CD4-positive, alpha-beta T cell (primary cell): ENCODE results near the gene SPTBN5. TPM values are rescaled to one million over a fixed set of nuclear protein-coding genes. Genes with fewer than 3 reads are reported as not detected.

Experiments used
- ATAC-seq: fragments of 200-7000 bp; cut with Tn5 transposase; one replicate; pipeline ENCODE4 v1.10.0; 2022; ENCODE audit warnings: mild to moderate bottlenecking; ENCODE audit not compliant: poor library complexity
- CTCF ChIA-PET: fragments of 350-600 bp; sonication (Branson Sonifier 250); formaldehyde crosslinking; loops from one replicate; lab custom pipeline; 2021; ENCODE audit warnings: antibody characterized with exemption, inconsistent platforms; lab: Charles Lee
- POLR2A ChIA-PET: fragments of 350-600 bp; sonication (Branson Sonifier 250); formaldehyde crosslinking; loops from one replicate; lab custom pipeline; 2021; ENCODE audit warnings: antibody characterized with exemption, inconsistent platforms; lab: Charles Lee
- DNase-seq, 14 experiments: peaks; one replicate each; pipeline ENCODE4 v3.0.0-alpha.2; 2013 to 2020; ENCODE audit warnings: mixed read lengths in 2 of 14
- H3K27ac ChIP-seq, 2 donors: one replicate each; pipeline versions ENCODE4 v1.5.1 to v1.7.0; 2013; ENCODE audit warnings: low read length in 2 of 2, low read depth in 1 of 2, mild to moderate bottlenecking in 1 of 2
- H3K27me3 ChIP-seq, 2 experiments: 1 replicate in 1 of 2; 2 replicates in 1 of 2; pipeline versions ENCODE4 v1.6.1 to v1.7.0; 2013; ENCODE audit warnings: low read length in 2 of 2, control low read depth in 1 of 2, mild to moderate bottlenecking in 1 of 2, moderate library complexity in 1 of 2; ENCODE audit not compliant: insufficient read depth in 2 of 2, control insufficient read depth in 1 of 2
- H3K36me3 ChIP-seq: one replicate; pipeline ENCODE4 v1.6.1; 2013; ENCODE audit warnings: low read length, control low read depth; ENCODE audit not compliant: insufficient read depth
- H3K4me1 ChIP-seq: one replicate; pipeline ENCODE4 v1.6.1; 2013; ENCODE audit warnings: low read length, control low read depth; ENCODE audit not compliant: insufficient read depth
- H3K4me3 ChIP-seq: one replicate; pipeline ENCODE4 v1.5.1; 2013; ENCODE audit warnings: mild to moderate bottlenecking, low read length, moderate library complexity
- H3K9me3 ChIP-seq, 2 experiments: 1 replicate in 1 of 2; 2 replicates in 1 of 2; pipeline versions ENCODE4 v1.6.1 to v1.7.0; 2013; ENCODE audit warnings: low read length in 2 of 2, mild to moderate bottlenecking in 2 of 2, control low read depth in 1 of 2, moderate library complexity in 1 of 2; ENCODE audit not compliant: control insufficient read depth in 1 of 2, insufficient read depth in 1 of 2
- H3K27ac Mint-ChIP-seq: one replicate; pipeline ENCODE4 v1.8.0; 2020; ENCODE audit warnings: mixed read lengths
- H3K27me3 Mint-ChIP-seq: one replicate; pipeline ENCODE4 v1.8.0; 2021; ENCODE audit warnings: mixed read lengths
- H3K36me3 Mint-ChIP-seq: one replicate; pipeline ENCODE4 v1.8.0; 2021; ENCODE audit warnings: low read depth, mixed read lengths
- H3K4me1 Mint-ChIP-seq: one replicate; pipeline ENCODE4 v1.8.0; 2021; ENCODE audit warnings: low read depth, mixed read lengths
- H3K4me3 Mint-ChIP-seq: one replicate; pipeline ENCODE4 v1.8.0; 2020; ENCODE audit warnings: mild to moderate bottlenecking, mixed read lengths
- H3K9me3 Mint-ChIP-seq: one replicate; pipeline ENCODE4 v1.8.0; 2020; ENCODE audit warnings: mixed read lengths
- CTCF ChIP-seq: fragments of 200-600 bp; IDR thresholded peaks from one replicate; pipeline ENCODE4 v1.8.0; 2022; ENCODE audit warnings: antibody characterized with exemption, mild to moderate bottlenecking
- intact Hi-C, 2 experiments: fragments of 100-400 bp; cut with DNase I in 1 of 2; cut with micrococcal nuclease in 1 of 2; formaldehyde crosslinking; loops; one replicate each; pipeline versions ENCODE4 v1.15.1 to v1.9.0; 2023 to 2025; cut with DNase I, micrococcal nuclease
- total RNA-seq, 174 experiments: library from RNA in 2 of 174; stranded (reverse) in 2 of 174; gene quantifications; one replicate each; pipeline ENCODE4 v1.2.3 and lab custom pipeline; 2021 to 2026

Gene SPTBN5
- total RNA-seq, 2 experiments from 2014 or later = 2.2 to 2.3 TPM

- ATAC-seq (no peak), DNase-seq (no peak)
- Mint-ChIP-seq H3K36me3 (peaks cover 46% of the 10 kb centered on the region), H3K4me1 (peaks cover 8% of the 10 kb centered on the region), H3K9me3 (no peaks in the 10 kb centered on the region), H3K4me3 (no peak overlapping the region), H3K27ac (no peak overlapping the region), H3K27me3 (no peaks in the 10 kb centered on the region)
- ChIA-PET POLR2A (interaction anchor here (0.8 kb wide), 1 partner anchor 51 kb away, joined by 4 read pairs; no protein-coding TSS in a partner anchor), CTCF (no interaction called here)
- intact Hi-C loops = no loop called here
- H3K27me3 ChIP-seq = no peaks in the 10 kb centered on the region
- no peaks in the 10 kb centered on the region for H3K9me3 ChIP-seq
- peaks cover 14% of the 10 kb centered on the region for H3K4me1 ChIP-seq
- no peak overlapping the region for H3K4me3 ChIP-seq
- peaks cover 39% of the 10 kb centered on the region for H3K36me3 ChIP-seq
- no peak overlapping the region for H3K27ac ChIP-seq
- no peak for TF ChIP-seq CTCF
Measured at GRCh38 chr15:41824062-41824745, 69.6 kb downstream of the SPTBN5 start.

- DNase-seq (no peak), ATAC-seq (no peak)
- Mint-ChIP-seq H3K36me3 (peaks cover 51% of the 10 kb centered on the region), H3K27ac (no peak overlapping the region), H3K4me1 (peaks cover 1% of the 10 kb centered on the region), H3K4me3 (no peak overlapping the region), H3K9me3 (no peaks in the 10 kb centered on the region), H3K27me3 (no peaks in the 10 kb centered on the region)
- Histone ChIP-seq H3K9me3 (no peaks in the 10 kb centered on the region), H3K4me3 (no peak overlapping the region), H3K36me3 (peaks cover 45% of the 10 kb centered on the region), H3K27me3 (no peaks in the 10 kb centered on the region), H3K4me1 (peaks cover 10% of the 10 kb centered on the region), H3K27ac (no peak overlapping the region)
- intact Hi-C loops = no loop called here
- no peak for TF ChIP-seq CTCF
- ChIA-PET POLR2A (interaction anchor here (0.8 kb wide), 1 partner anchor 50 kb away, joined by 4 read pairs; no protein-coding TSS in a partner anchor), CTCF (interaction anchor here (1.4 kb wide), 1 partner anchor 81 kb away, joined by 3 read pairs; no protein-coding TSS in a partner anchor)
Measured at GRCh38 chr15:41823502-41823901, 70.4 kb downstream of the SPTBN5 start.

GRCh38 chr15:41822957-41823356 is 70.9 kb downstream of the SPTBN5 start:
- no peak overlapping the region for H3K4me3 ChIP-seq
- TF ChIP-seq CTCF = no peak
- no peaks in the 10 kb centered on the region for H3K4me1 Mint-ChIP-seq
- no peaks in the 10 kb centered on the region for H3K27me3 Mint-ChIP-seq
- peaks cover 51% of the 10 kb centered on the region for H3K36me3 ChIP-seq
- H3K27ac ChIP-seq = no peak overlapping the region
- intact Hi-C loops = no loop called here
- no peaks in the 10 kb centered on the region for H3K9me3 ChIP-seq
- ChIA-PET POLR2A (no interaction called here), CTCF (interaction anchor here (1.4 kb wide), 1 partner anchor 82 kb away, joined by 3 read pairs; no protein-coding TSS in a partner anchor)
- H3K4me1 ChIP-seq = peaks cover 7% of the 10 kb centered on the region
- H3K9me3 Mint-ChIP-seq = no peaks in the 10 kb centered on the region
- ATAC-seq (no peak), DNase-seq (no peak)
- no peak overlapping the region for H3K4me3 Mint-ChIP-seq
- H3K36me3 Mint-ChIP-seq = peaks cover 53% of the 10 kb centered on the region
- H3K27me3 ChIP-seq = no peaks in the 10 kb centered on the region
- H3K27ac Mint-ChIP-seq = no peak overlapping the region
